Measurements from ENCODE around the gene SELENOO.

- TF ChIP-seq CTCF (IDR thresholded peaks at IDR 0.05; ENCODE audit: poor library complexity) (no peak), EZH2 (IDR thresholded peaks at IDR 0.05; ENCODE audit: borderline replicate concordance) (no peak)
Observed at GRCh38 chr22:50242406-50242949, 41.7 kb downstream of the SELENOO start.

All from hepatocyte (in vitro differentiated cells).